Measurements from ENCODE around the gene FEV. TPM values are rescaled to one million over a fixed set of nuclear protein-coding genes. Genes with fewer than 3 reads are reported as not detected.
A peak's percentile ranks its signal among the peaks of the same experiment; 100 is the strongest.

Gene FEV
- total RNA-seq, 1 donor from 2014 or later, result not detected

- Mint-ChIP-seq H3K27me3 (ENCODE audit: unreplicated experiment) (peaks cover 34% of the 10 kb centered on the region), H3K36me3 (ENCODE audit: unreplicated experiment) (no peaks in the 10 kb centered on the region), H3K9me3 (ENCODE audit: unreplicated experiment) (peaks cover 7% of the 10 kb centered on the region), H3K4me1 (ENCODE audit: low read depth, unreplicated experiment) (peaks cover 6% of the 10 kb centered on the region), H3K4me3 (ENCODE audit: unreplicated experiment) (peak overlapping the region; percentile 59), H3K27ac (ENCODE audit: unreplicated experiment) (no peak overlapping the region)
- no peak for DNase-seq
- TF ChIP-seq CTCF (IDR thresholded peaks at IDR 0.05; ENCODE audit: partially characterized antibody, unreplicated experiment), result no peak
These were observed 2.3 kb downstream of the FEV start for GRCh38 chr2:218982586-218983262.

- Mint-ChIP-seq H3K4me1 (ENCODE audit: low read depth, unreplicated experiment) (peaks cover 6% of the 10 kb centered on the region), H3K36me3 (ENCODE audit: unreplicated experiment) (no peaks in the 10 kb centered on the region), H3K9me3 (ENCODE audit: unreplicated experiment) (peaks cover 4% of the 10 kb centered on the region), H3K27me3 (ENCODE audit: unreplicated experiment) (peaks cover 30% of the 10 kb centered on the region), H3K27ac (ENCODE audit: unreplicated experiment) (no peak overlapping the region), H3K4me3 (ENCODE audit: unreplicated experiment) (peak overlapping the region; percentile 59)
- DNase-seq, result peak; percentile 59
- no peak for TF ChIP-seq CTCF (IDR thresholded peaks at IDR 0.05; ENCODE audit: partially characterized antibody, unreplicated experiment)
These were observed 3.0 kb downstream of the FEV start for GRCh38 chr2:218981881-218982585.

GRCh38 chr2:218981390-218981880, 3.5 kb downstream of the FEV start:
- no peak for TF ChIP-seq CTCF (IDR thresholded peaks at IDR 0.05; ENCODE audit: partially characterized antibody, unreplicated experiment)
- H3K27me3 Mint-ChIP-seq (ENCODE audit: unreplicated experiment), result peaks cover 26% of the 10 kb centered on the region
- H3K4me1 Mint-ChIP-seq (ENCODE audit: low read depth, unreplicated experiment), result peaks cover 6% of the 10 kb centered on the region
- peaks cover 4% of the 10 kb centered on the region for H3K9me3 Mint-ChIP-seq (ENCODE audit: unreplicated experiment)
- H3K27ac Mint-ChIP-seq (ENCODE audit: unreplicated experiment), result no peak overlapping the region
- H3K36me3 Mint-ChIP-seq (ENCODE audit: unreplicated experiment), result no peaks in the 10 kb centered on the region
- peak overlapping the region; percentile 75 for H3K4me3 Mint-ChIP-seq (ENCODE audit: unreplicated experiment)
- no peak for DNase-seq

- no peak overlapping the region for H3K27ac Mint-ChIP-seq (ENCODE audit: unreplicated experiment)
- DNase-seq, result no peak
- peaks cover 21% of the 10 kb centered on the region for H3K27me3 Mint-ChIP-seq (ENCODE audit: unreplicated experiment)
- H3K36me3 Mint-ChIP-seq (ENCODE audit: unreplicated experiment), result no peaks in the 10 kb centered on the region
- peaks cover 6% of the 10 kb centered on the region for H3K4me1 Mint-ChIP-seq (ENCODE audit: low read depth, unreplicated experiment)
- TF ChIP-seq CTCF (IDR thresholded peaks at IDR 0.05; ENCODE audit: partially characterized antibody, unreplicated experiment), result no peak
- peak overlapping the region; percentile 75 for H3K4me3 Mint-ChIP-seq (ENCODE audit: unreplicated experiment)
- H3K9me3 Mint-ChIP-seq (ENCODE audit: unreplicated experiment), result peaks cover 4% of the 10 kb centered on the region
These were observed 4.1 kb downstream of the FEV start for GRCh38 chr2:218980735-218981389.
